ENCODE data around the gene EFHC1. TPM values are rescaled to one million over a fixed set of nuclear protein-coding genes. Genes with fewer than 3 reads are reported as not detected.

The EFHC1 gene
- total and polyA plus RNA-seq, 2 of the 13 experiments (the other 11 are each of a cell fraction or from before 2014, with no cell fraction given) = 23.4 to 29.5 TPM

- ChIA-PET POLR2A (interaction anchor here (1.5 kb wide), 1 partner anchor 15 kb away, joined by 7 read pairs; no protein-coding TSS in a partner anchor), CTCF (ENCODE audit: low intra/inter-chr PET ratio, low total read pairs) (no interaction called here)
- no TSS peak for BruUV-seq (replicated peaks)
- WGBS (ENCODE audit: low lambda C conversion rate) = 93% methylated on average over 8 of the region's 8 CpGs
- ATAC-seq (no peak), DNase-seq (ENCODE audit: low spot score) (no peak), FAIRE-seq (no peak)
- no peak overlapping the region for H3K9ac ChIP-seq (ENCODE audit: insufficient read depth, low read depth, low read length)
- no peaks in the 10 kb centered on the region for H4K20me1 ChIP-seq (ENCODE audit: insufficient read depth, low read length)
- H2AFZ ChIP-seq (ENCODE audit: low read length) = no peak overlapping the region
- H3K4me3 ChIP-seq (replicated peaks in 1 of 3; ENCODE audit: insufficient read depth in 1 of 3, low read depth in 2 of 3, low read length in 3 of 3) = no peak overlapping the region
- H3K27me3 ChIP-seq (ENCODE audit: control insufficient read depth in 1 of 2, insufficient read depth in 2 of 2, low read length in 2 of 2) = no peaks in the 10 kb centered on the region
- no peaks in the 10 kb centered on the region for H3K9me3 ChIP-seq (ENCODE audit: low read length)
- TF ChIP-seq ZNF580 (CRISPR knock-in tag; IDR thresholded peaks at IDR 0.05; ENCODE audit: borderline replicate concordance, low read depth) (no peak), ZBED4 (CRISPR knock-in tag; IDR thresholded peaks at IDR 0.05; ENCODE audit: borderline replicate concordance) (no peak), ELF1 (CRISPR knock-in tag; IDR thresholded peaks at IDR 0.05) (no peak), MAZ (IDR thresholded peaks at IDR 0.05; ENCODE audit: borderline replicate concordance, low read depth, low read length) (no peak), MAZ (CRISPR knock-in tag; IDR thresholded peaks at IDR 0.05; ENCODE audit: low read depth) (no peak), KDM6A (CRISPR knock-in tag; IDR thresholded peaks at IDR 0.05; ENCODE audit: low read depth) (no peak), KLF11 (CRISPR knock-in tag; IDR thresholded peaks at IDR 0.05) (no peak), SRY (CRISPR knock-in tag; IDR thresholded peaks at IDR 0.05) (no peak), RBM22 (optimal IDR thresholded peaks at IDR 0.05; ENCODE audit: low read length) (peak; percentile 18)
- H3K79me2 ChIP-seq (ENCODE audit: insufficient read depth, low read length) = peaks cover 17% of the 10 kb centered on the region
- H3K4me2 ChIP-seq (ENCODE audit: low read depth, low read length) = no peak overlapping the region
- H3K27ac ChIP-seq (ENCODE audit: extremely low read length, insufficient read depth, low read length) = no peak overlapping the region
- H3K4me1 ChIP-seq (ENCODE audit: insufficient read depth, low read length) = no peaks in the 10 kb centered on the region
- peaks cover 28 to 58% of the 10 kb centered on the region in 2 experiments for H3K36me3 ChIP-seq (replicated peaks in 1 of 2; ENCODE audit: control insufficient read depth in 1 of 2, insufficient read depth in 2 of 2, low read length in 2 of 2)
- intact Hi-C loops (cut with micrococcal nuclease; ENCODE audit: unreplicated experiment) (no loop called here), in situ Hi-C loops (cut with HindIII; ENCODE audit: extremely low pct_ligation_motif_present, low pct_unique_long_range_greater_than_20kb) (no loop called here)
These were observed 109.2 kb downstream of the EFHC1 start for GRCh38 chr6:52529311-52529710.
